Stimulated activated CD8-positive, alpha-beta memory T cell treated with anti-CD3 and anti-CD28 coated beads, Interleukin-4, amount 100 ng/mL, for 1 hour (primary cell): ENCODE results near the gene NAALADL1.
A peak's percentile ranks its signal among the peaks of the same experiment; 100 is the strongest.

Experiments used
- DNase-seq, 2 donors: peaks; one replicate each; pipeline ENCODE4 v3.0.0-alpha.2; 2020; ENCODE audit warnings: low read depth in 2 of 2, low spot score in 1 of 2

The NAALADL1 gene, protein sequence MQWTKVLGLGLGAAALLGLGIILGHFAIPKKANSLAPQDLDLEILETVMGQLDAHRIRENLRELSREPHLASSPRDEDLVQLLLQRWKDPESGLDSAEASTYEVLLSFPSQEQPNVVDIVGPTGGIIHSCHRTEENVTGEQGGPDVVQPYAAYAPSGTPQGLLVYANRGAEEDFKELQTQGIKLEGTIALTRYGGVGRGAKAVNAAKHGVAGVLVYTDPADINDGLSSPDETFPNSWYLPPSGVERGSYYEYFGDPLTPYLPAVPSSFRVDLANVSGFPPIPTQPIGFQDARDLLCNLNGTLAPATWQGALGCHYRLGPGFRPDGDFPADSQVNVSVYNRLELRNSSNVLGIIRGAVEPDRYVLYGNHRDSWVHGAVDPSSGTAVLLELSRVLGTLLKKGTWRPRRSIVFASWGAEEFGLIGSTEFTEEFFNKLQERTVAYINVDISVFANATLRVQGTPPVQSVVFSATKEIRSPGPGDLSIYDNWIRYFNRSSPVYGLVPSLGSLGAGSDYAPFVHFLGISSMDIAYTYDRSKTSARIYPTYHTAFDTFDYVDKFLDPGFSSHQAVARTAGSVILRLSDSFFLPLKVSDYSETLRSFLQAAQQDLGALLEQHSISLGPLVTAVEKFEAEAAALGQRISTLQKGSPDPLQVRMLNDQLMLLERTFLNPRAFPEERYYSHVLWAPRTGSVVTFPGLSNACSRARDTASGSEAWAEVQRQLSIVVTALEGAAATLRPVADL

DNA sequence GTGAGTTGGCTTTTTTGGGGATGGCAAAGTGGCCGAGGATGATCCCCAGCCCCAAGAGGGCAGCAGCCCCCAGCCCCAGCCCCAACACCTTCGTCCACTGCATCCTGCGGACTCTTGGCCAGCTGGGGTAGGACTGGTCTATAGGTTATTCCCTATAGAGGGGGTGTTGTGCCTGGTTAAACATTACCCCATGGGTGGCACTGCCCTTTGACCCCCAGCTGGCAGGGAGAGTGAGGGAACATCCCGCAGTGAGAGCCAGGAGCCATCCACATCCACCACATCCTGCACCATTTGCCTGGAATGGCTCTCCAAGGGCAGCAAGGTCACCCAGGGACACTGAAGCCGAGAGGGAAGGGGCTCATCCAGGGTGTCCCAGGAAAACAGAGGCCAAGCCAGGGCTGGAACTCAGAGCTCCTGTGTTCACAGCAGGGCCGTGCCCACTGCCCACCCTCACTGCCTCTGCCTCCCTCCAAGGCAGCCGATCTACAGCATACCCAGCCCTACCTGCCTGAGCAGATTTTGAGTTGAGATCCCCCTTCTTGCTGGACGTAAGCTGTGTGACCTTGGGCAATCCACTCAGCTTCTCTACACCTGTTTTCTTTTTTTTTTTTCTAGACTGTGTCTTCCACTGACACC lies at the start of gene NAALADL1:
Gene NAALADL1 (minus strand): TSS at position 135 of the 636 bp plus-strand sequence. CDS start 32 bp downstream, at position 103.
- DNase-seq = no peak

DNA sequence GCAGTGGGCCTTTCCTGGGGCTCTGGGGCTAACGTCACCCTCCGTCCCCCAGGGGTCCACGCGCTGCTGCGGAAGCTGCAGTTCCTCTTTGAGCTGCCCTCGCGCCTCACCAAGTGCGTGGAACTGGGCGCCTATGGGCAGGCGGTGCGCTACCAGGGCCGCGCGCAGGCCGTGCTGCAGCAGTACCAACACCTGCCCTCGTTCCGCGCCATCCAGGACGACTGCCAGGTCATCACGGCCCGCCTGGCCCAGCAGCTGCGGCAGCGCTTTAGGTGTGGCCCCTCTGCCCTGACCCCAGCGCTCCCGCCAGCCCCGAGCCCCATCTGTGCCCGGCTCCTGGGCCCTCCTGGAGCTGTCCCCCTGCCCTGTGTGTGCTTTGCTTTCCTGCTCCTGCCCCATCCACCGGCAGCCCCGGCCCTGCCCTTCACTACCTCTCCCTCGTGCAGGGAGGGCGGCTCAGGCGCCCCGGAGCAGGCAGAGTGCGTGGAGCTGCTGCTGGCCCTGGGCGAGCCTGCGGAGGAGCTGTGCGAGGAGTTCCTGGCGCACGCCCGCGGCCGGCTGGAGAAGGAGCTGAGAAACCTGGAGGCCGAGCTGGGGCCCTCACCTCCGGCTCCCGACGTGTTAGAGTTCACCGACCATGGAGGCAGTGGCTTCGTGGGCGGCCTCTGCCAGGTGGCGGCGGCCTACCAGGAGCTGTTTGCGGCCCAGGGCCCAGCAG lies 49.6 kb upstream of the NAALADL1 start:
- DNase-seq = no peak

DNA sequence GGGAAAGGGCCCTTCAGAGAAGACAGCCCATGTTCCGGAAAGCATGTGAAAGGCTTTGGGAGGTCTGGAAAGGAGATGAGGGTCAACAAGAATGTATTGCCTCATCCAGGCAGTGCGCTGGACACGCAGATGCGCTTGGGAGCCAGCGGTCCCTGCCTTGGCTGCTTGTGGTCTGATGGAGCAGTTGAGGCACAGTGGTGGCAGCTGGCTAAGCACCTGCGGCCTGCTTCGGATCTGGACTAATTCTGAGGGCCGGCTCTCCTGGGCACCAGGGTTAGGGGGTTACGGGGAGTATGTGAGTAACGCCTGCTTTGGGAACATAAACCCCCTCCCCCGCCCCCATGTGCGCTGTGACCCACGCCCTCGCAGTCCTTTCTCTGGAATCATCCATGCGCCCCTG lies 48.7 kb upstream of the NAALADL1 start:
- DNase-seq = no peak

DNA sequence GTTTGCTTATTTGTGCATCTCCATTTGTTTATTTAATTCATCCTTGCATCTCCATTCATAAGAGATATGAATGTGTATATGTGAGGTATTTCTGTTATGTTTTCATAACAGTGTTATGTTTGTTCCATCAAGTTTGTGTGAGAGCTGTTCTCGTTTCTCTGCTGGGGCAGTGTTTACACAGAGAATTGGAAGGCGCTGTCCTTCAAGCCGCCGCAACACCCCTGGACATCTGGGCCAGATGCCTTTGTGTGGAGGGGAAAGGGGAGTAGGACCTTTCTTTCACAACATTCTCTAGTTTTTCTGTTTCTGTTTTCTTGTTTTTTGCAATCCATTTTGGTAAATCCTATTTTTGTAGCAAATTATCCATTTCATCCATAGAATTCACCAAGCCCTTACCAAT lies 46.3 kb upstream of the NAALADL1 start:
- DNase-seq = no peak

DNA sequence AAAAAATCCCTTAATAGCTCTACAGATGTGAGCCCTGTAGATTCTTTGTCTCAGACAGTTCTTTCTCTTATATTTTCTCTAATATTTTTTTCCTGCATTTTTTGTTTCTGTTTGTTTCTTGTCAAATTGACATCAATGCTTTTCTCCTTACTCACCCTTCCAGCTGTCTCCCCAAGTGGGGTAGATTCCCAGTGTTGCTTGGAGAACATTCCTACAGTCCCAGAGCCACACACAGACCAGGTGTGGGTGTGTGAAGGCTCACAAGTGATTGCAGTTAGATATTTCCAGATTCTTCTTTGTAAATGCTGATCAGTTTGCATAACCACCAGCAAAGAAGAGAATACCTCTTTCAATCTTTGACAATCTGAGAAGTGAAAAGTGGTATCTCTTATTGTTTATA lies 45.1 kb upstream of the NAALADL1 start:
- DNase-seq = no peak

DNA sequence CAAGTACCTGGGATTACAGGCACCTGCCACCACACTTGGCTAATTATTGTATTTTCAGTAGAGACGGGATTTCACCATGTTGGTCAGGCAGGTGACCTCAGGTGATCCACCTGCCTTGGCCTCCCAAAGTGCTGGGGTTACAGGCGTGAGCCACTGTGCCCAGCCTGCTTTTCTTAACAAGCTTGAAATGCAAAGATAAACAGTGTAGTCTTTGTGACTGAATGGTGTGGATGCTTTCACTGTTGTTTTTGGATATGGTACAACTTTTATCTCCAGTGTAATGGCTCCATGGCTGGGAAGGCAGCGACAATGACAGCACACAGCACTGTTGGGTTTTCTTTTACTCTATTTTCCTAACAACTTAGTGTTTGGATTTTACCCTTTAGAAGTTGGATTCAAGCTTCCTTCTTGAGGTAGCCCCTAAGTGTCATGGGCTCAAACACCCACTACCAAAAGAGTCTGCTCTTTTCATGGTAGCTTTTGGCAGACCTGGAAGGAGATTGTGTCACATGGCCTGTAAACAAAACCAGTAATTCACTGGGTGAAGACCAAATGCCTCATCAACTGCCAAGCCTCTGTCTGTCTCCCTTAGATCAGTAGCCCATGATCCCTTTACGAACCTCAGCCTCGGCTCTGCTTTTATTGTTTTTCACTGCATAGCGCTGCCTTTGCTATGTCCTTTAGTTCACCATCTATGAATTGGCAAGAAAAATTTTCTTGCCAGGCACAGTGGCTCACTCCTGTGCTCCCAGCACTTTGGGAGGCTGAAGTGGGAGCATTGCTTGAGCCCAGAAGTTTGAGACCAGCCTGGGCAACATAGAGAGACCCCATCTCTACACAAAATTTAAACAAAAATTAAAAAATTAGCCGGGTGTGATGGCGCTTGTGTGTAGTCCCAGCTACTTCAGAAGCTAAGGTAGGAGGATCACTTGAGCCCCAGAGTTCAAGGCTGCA lies 44.1 kb upstream of the NAALADL1 start:
- DNase-seq = no peak

DNA sequence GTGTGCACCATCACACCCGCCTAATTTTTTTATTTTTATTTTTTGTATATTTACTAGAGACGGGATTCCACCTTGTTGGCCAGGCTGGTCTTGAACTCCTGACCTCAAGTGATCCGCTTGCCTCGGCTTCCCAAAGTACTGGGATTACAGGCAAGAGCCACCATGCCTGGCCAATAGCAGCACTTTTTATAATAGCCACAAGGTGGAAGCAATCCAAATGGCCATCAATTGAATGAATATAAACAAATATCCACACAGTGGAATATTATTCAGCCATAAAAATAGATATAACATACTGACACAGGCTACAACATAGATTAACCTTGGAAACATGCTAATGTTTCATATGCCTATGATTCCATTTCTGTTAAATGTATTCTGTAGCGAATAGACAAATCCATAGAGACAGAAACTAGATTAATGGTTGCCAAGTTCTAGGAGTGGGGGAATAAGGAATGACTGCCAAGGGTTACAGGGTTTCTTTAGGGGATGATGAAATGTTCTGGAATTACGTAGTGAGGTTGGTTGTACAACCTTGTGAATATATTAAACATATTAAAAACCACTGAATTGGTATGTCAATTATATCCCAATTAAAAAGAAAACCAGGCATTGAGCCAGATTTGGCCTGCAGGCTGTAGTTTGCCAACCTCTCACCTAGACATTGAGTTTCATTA lies 42.5 kb upstream of the NAALADL1 start:
- DNase-seq = no peak

DNA sequence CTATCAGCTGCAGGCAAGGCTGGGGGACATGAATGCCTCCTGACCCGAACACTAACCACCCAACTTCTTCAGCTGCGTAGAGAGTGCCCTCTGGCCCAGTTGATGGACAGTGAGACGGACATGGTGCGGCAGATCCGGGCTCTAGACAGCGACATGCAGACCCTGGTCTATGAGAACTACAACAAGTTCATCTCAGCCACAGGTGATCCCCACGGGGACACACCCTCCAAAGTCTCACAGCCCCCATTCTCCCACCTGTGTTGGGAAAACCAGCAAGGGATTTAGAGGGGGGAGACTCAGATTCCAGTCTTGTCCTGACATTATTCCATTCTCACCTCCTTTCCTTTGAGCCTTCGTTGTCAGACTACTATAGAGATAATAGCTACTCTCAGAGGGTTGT lies 38.6 kb upstream of the NAALADL1 start:
- no peak for DNase-seq

DNA sequence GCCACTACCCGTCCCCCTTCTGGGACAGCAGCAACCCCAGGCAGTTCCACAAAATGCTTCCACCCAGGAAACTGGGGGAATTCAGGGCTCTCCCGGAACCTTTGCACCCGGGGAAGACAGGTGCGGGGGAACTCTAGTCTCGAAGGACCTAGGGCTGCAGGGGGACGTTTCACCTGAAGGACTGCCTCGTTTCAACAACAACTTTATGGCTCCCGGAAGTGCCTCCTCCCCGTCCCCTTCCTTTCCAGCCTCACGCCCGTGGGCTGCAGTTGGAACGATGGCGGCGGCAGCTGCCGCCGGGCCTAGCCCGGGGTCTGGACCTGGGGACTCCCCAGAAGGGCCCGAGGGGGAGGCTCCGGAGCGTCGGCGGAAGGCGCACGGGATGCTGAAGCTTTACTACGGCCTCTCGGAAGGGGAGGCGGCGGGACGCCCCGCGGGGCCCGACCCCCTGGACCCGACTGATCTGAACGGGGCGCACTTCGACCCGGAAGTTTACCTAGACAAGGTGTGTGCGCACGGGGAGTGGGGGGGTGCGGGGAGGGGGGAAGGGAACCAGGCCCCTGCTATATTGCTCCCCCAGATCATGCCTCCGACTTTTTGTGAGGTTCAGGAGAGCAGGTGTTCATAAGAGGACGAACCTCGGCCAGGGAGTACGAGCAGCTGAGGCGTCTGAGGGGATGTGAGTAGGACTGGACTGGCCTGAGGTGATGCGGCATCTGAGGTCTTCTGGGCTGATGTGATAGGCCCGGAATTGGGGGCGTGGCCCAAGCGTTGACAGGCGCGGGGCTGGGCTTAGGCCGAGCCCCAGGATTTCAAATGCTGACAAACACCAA lies 37.8 kb upstream of the NAALADL1 start, which contains the start of gene VPS51:
Gene VPS51 (plus strand): TSS at position 241 of the 833 bp plus-strand sequence. CDS start 37 bp downstream, at position 278.
- peak; percentile 72 for DNase-seq

DNA sequence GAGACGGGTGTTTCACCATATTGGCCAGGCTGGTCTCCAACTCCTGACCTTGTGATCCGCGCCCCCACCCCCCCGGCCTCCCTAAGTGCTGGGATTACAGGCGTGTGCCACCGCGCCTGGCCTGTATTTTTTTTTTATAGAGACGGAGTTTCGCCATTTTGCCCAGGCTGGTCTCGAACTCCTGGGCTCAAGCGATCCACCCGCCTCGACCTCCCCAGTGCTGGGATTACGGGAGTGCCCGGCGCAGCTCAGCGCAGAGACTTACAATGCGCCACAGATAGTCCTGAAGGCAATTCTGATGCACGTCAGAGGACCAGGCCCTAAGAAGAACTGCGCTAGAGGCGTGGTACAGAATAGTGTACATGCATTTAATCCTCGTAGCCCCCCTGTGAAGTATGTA lies 37.1 kb upstream of the NAALADL1 start:
- no peak for DNase-seq

DNA sequence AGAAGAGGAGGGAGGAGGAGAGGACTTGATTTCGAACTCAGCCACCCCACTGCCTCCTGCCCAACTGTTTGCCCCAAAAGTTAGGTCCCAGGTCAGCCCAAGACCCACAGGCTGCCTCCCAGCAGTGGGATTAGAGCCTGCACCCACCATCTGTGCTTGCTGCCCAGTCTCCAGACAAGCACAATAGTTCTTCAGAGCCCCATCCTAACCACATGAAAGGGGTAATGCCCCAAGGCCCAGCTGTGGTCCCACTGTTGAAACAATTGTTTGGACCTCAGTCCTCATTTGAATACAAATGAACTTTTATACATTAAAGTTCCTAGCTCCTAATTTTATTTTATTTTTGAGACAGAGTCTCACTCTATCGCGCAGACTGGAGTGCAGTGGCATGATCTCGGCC lies 32.3 kb upstream of the NAALADL1 start:
- no peak for DNase-seq

DNA sequence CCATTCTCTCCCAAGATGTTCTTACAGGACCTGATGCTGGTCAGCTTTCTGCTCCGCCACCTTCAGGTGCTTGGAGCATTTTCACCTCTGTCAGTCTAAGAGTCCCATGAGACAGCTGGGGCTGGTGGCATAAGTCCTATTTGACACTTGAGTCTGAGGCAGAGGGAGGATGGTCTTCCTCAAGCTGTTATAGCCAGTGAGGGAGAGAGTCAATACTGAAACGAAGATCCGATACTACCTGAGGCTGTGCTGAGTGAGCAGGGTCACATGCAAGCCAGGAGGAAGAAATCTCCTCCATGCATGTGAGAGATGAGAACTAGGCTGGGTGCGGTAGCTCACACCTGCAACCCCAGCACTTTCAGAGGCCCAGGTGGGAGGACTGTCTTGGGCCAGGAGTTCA lies 31.3 kb upstream of the NAALADL1 start:
- no peak for DNase-seq

DNA sequence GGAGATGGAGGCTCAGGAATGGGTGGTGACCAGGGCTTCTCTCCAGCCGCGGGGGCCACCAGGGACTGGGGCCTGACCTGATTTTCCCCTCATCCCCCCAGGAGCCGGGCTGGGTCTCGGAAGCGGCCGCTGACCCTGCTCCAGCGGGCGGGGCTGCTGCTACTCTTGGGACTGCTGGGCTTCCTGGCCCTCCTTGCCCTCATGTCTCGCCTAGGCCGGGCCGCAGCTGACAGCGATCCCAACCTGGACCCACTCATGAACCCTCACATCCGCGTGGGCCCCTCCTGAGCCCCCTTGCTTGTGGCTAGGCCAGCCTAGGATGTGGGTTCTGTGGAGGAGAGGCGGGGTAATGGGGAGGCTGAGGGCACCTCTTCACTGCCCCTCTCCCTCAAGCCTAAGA lies 29.5 kb upstream of the NAALADL1 start:
- DNase-seq = no peak

DNA sequence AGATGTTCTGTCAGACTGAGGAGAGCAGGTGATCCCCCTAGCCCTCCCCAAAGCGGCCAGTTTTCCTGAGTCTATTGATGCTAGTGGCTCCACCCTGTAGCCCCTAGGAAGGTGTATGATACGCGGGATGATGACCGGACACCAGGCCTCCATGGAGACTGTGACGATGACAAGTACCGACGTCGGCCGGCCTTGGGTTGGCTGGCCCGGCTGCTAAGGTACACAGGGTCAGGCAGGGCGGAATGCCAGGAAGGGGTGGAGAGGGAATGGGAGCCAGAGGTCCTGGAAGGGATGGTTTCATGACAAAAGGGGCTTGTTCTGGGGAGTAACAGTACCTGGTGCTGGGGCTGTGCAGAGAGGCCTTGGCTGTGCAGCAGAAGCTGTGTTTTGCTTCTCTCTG lies 28.9 kb upstream of the NAALADL1 start:
- no peak for DNase-seq

DNA sequence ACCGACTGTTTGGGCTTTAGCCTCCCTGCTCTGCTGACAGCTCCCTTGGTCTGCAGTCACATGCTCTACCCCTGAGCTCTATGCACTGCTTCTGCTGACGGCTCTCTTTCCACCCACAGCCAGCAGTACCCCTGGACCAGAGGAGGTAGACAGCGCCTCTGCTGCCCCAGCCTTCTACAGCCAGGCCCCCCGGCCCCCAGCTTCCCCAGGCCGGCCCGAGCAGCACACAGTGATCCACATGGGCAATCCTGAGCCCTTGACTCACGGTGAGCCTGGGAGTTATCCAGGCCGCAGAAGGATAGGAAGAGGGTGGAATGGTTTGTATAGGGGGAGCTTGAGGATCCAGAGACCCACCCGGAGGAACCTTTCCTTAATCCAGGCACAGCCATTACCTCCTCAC lies 28.5 kb upstream of the NAALADL1 start:
- no peak for DNase-seq

DNA sequence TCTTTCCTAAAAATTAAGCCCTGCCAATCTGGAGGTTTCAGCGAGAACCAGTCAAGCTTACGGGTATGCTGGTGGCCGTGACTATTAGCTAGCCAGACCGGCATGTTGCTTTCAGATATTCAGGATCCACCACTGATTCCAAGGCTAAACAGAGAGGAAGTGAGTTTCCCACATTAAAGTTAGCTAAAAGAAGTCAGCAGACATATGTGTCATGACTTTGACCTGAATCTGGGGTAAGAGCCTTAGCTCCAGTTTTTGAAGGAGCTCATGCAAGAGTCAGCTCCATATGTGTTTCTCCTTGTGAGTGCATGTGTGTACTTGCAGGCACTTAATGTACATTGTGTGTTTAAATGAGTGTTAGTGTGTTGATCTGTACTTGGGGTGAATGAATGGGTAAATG lies 27.1 kb upstream of the NAALADL1 start:
- no peak for DNase-seq

DNA sequence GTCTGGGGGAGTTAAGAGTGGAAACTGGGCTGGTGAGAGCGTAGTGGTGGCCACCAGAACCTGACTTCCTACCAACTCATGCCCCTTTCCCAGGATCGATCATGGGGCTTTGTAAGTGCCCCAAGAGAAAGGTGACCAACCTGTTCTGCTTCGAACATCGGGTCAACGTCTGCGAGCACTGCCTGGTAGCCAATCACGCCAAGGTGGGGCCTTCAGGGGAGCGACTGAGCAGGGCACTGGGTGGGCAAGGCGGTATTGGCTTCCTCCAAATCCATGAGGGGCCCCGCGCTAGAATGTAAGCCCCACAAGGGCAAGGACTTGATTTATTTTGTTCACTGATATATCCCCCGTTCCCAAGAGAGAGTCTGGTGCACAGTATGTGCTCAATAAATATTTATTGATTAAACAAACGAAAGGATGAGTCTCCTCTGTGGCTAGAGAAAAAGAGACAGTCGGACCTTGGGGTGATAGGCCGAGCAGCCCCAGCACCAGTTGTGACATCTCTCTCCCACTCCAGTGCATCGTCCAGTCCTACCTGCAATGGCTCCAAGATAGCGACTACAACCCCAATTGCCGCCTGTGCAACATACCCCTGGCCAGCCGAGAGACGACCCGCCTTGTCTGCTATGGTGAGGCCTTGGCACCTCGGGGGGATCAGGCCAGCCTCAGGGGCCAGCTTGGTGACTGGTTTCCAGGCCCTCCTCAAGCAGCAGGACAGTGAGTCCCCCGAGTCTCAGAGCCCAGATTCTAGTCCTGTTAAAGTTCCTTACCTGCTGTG lies 26.4 kb upstream of the NAALADL1 start:
- no peak for DNase-seq
